Prostate gland (tissue), 2 donors: Measurements from ENCODE around the gene DNAJC16.
"Not testable (repeated sequence)": the region's sequence is repeated elsewhere in the genome, so short reads cannot be mapped to it uniquely, and the experiment has no call there.

ENCODE experiments used
- POLR2A ChIP-seq: fragments of 450-650 bp; IDR thresholded peaks from one replicate; pipeline ENCODE4 v1.6.1; 2016; ENCODE audit warnings: antibody characterized with exemption, mild to moderate bottlenecking
- POLR2AphosphoS5 ChIP-seq: sonication (generic); formaldehyde crosslinking; IDR thresholded peaks from one replicate; pipeline ENCODE4 v1.6.1; 2017; ENCODE audit warnings: antibody characterized with exemption
- TF ChIP-seq, protein P1 (sequence below), 4 experiments: fragments of 200-600 bp in 2 of 4; fragments of 450-650 bp in 2 of 4; sonication (generic) in 2 of 4; IDR thresholded peaks; 1 replicate in 3 of 4; 2 replicates in 1 of 4; pipeline ENCODE4 v1.5.1; 2016 to 2019; ENCODE audit warnings: antibody characterized with exemption in 4 of 4, mild to moderate bottlenecking in 2 of 4, moderate library complexity in 2 of 4

DNA sequence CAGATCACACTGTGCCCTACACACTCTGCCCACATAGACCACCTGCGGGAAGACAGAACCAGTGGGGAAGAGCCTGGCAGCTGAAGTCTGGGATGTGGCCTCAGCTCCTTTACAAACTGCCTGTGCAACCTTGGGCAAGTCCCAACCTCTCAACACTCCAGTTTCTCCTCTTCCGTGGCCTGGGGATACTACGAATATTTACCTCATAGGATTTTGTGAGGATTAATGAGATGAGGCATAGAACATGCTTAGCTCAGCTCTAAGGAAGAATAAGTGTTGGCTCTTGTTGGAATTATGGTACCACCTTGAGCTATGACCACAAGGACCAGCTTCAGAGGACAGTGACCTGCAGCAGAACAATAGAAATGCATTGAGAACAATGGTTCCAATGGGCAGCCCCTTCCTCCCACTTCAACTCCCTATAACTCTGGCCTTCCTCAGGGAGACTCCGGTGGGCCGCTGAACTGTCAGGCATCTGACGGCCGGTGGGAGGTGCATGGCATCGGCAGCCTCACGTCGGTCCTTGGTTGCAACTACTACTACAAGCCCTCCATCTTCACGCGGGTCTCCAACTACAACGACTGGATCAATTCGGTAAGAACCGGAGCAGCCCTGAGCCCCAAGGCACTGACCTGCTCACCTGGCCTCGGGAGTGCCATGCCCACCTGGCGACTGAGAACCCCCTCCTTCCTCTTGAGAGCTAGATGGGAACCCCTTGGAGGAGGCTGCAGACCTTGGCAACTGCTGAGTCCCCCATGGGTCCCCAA lies 39.6 kb upstream of the DNAJC16 start:
- TF ChIP-seq, protein P1, sequence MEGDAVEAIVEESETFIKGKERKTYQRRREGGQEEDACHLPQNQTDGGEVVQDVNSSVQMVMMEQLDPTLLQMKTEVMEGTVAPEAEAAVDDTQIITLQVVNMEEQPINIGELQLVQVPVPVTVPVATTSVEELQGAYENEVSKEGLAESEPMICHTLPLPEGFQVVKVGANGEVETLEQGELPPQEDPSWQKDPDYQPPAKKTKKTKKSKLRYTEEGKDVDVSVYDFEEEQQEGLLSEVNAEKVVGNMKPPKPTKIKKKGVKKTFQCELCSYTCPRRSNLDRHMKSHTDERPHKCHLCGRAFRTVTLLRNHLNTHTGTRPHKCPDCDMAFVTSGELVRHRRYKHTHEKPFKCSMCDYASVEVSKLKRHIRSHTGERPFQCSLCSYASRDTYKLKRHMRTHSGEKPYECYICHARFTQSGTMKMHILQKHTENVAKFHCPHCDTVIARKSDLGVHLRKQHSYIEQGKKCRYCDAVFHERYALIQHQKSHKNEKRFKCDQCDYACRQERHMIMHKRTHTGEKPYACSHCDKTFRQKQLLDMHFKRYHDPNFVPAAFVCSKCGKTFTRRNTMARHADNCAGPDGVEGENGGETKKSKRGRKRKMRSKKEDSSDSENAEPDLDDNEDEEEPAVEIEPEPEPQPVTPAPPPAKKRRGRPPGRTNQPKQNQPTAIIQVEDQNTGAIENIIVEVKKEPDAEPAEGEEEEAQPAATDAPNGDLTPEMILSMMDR (IDR thresholded peaks at IDR 0.05), result not testable (repeated sequence)
- not testable (repeated sequence) for TF ChIP-seq POLR2AphosphoS5, POLR2A
